Endothelial cell of umbilical vein (primary cell): ENCODE measurements around the gene PCNX4.

Source experiments
- CTCF ChIP-seq, 2 donors: IDR thresholded peaks; 1 replicate in 1 of 2; 2 replicates in 1 of 2; pipeline ENCODE4 v1.5.1; 2011; ENCODE audit warnings: low read length in 2 of 2, mild to moderate bottlenecking in 2 of 2, moderate library complexity in 2 of 2, control low read depth in 1 of 2, inconsistent platforms in 1 of 2, low read depth in 1 of 2; ENCODE audit not compliant: insufficient read depth in 1 of 2; ENCODE audit errors: extremely low read depth in 1 of 2
- EZH2 ChIP-seq: IDR thresholded peaks from 2 replicates; pipeline ENCODE4 v1.6.1; 2012; ENCODE audit warnings: borderline replicate concordance, low read depth, mild to moderate bottlenecking, moderate library complexity, low read length, inconsistent platforms; ENCODE audit not compliant: severe bottlenecking
- JUN ChIP-seq: IDR thresholded peaks from 2 replicates; pipeline ENCODE4 v1.6.1; 2011; ENCODE audit warnings: borderline replicate concordance, low read depth; ENCODE audit not compliant: insufficient read length, insufficient read depth
- MAX ChIP-seq: IDR thresholded peaks from 2 replicates; pipeline ENCODE4 v1.6.1; 2011; ENCODE audit not compliant: insufficient read depth, insufficient read length
- MYC ChIP-seq: IDR thresholded peaks from one replicate; pipeline ENCODE4 v1.6.1; 2011; ENCODE audit warnings: mild to moderate bottlenecking, low read depth, low read length
- POLR2AphosphoS5 ChIP-seq: IDR thresholded peaks from 2 replicates; pipeline ENCODE4 v1.6.1; 2012; ENCODE audit warnings: low read depth, mild to moderate bottlenecking, control low read depth, low read length, moderate library complexity; ENCODE audit not compliant: insufficient read depth

- TF ChIP-seq CTCF (IDR thresholded peaks at IDR 0.05; ENCODE audit: extremely low read depth in 1 of 2, insufficient read depth in 1 of 2, low read depth in 1 of 2, low read length in 2 of 2) (no peak), MYC (no peak), POLR2AphosphoS5 (no peak), EZH2 (no peak), JUN (no peak), MAX (no peak)
These were observed 74.4 kb downstream of the PCNX4 start for GRCh38 chr14:60166142-60166541.
